DMS153 treated with DMSO at 0.1 percent for 48 hours (cell line): ENCODE measurements around the gene SUPT6H.

Experiments used
- DNase-seq: peaks from one replicate; lab custom pipeline; 2025; ENCODE audit not compliant: unreplicated experiment; lab: John Stamatoyannopoulos, UW

SUPT6H gene

GRCh38 chr17:28748852-28749515 lies 87.0 kb downstream of the SUPT6H start:
- no peak for DNase-seq

DNA sequence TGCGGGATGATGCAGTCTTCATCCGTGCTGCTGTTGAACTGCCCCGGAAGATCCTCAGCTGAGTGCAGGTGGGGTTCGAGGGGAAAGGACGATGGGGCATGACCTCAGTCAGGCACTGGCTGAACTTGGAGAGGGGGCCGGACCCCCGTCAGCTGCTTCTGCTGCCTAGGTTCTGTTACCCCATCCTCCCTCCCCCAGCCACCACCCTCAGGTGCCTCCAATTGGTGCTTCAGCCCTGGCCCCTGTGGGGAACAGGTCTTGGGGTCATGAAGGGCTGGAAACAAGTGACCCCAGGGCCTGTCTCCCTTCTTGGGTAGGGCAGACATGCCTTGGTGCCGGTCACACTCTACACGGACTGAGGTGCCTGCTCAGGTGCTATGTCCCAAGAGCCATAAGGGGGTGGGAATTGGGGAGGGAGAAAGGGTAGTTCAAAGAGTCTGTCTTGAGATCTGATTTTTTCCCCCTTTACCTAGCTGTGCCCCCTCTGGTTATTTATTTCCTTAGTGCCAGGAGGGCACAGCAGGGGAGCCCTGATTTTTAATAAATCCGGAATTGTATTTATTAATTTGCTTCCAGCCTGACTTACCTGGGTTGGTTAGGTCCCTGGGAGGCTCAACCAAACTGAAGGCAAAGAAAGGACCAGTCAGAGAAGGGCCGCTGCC lies 87.6 kb downstream of the SUPT6H start:
- DNase-seq: no peak

- DNase-seq: peak; percentile 86
Observed at GRCh38 chr17:28750178-28751047, 88.4 kb downstream of the SUPT6H start.

DNA sequence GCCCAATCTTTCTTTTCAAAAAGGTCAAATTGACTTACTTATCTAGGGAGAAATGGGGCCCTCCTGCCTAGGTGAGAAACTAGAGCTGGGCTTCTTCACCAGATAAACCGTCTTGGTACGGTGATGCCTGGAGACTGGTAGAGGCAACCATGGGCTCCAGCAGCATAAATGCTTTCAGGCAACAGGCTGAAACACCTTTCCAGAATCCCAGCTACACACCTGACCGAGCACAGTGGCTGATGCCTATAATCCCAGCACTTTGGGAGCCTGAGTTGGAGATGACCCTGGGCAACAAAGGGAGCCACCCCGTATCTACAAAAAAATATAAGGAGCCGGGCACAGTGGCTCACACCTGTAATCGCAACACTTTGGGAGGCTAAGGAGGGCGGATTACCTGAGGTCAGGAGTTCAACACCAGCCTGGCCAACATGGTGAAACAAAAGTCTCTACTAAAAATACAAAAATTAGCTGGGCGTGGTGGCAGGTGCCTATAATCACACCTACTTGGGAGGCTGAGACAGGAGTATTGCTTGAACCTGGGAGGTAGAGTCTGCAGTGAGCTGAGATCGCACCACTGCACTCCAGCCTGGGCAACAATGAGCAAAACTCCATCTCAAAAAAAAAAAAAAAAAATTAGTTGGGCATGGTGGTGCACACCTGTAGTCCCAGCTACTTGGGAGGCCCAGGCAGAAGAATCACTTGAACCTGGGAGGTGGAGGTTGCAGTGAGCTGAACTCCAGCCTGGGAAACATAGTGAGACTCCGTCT lies 89.8 kb downstream of the SUPT6H start:
- no peak for DNase-seq
